ENCODE measurements around the gene CHKA. TPM values are rescaled to one million over a fixed set of nuclear protein-coding genes. Genes with fewer than 3 reads are reported as not detected.
A peak's percentile ranks its signal among the peaks of the same experiment; 100 is the strongest.

CHKA gene
- total and polyA plus RNA-seq, 2 experiments from 2014 or later, result 37.1 to 94.4 TPM

- peaks cover 12% of the 10 kb centered on the region for H3K4me1 ChIP-seq (ENCODE audit: insufficient read depth)
- H3K27ac ChIP-seq (ENCODE audit: low read depth), result no peak overlapping the region
- no peaks in the 10 kb centered on the region for H3K9me2 ChIP-seq (ENCODE audit: insufficient read depth)
- no peaks in the 10 kb centered on the region for H3K27me3 ChIP-seq (ENCODE audit: insufficient read depth)
- no peaks in the 10 kb centered on the region for H4K20me1 ChIP-seq (replicated peaks; ENCODE audit: insufficient read depth)
- peaks cover 8% of the 10 kb centered on the region for H3K27me3 Mint-ChIP-seq (ENCODE audit: insufficient read depth, low read depth, poor library complexity)
- 0 out of 2 replicates have a peak, but pooled peaks cover 4% of the 10 kb centered on the region for H3F3A ChIP-seq (replicated peaks; ENCODE audit: low read depth)
- no peaks in the 10 kb centered on the region for H3K9me3 Mint-ChIP-seq
- H3K4me3 ChIP-seq, result no peak overlapping the region
- no peaks in the 10 kb centered on the region for H3K79me2 ChIP-seq (replicated peaks; ENCODE audit: insufficient read depth)
- no peak overlapping the region for H2AFZ ChIP-seq
- TF ChIP-seq NANOG (IDR thresholded peaks at IDR 0.05; ENCODE audit: borderline replicate concordance), result no peak
- H3K4me1 Mint-ChIP-seq, result peaks cover 26% of the 10 kb centered on the region
- ATAC-seq (no peak), DNase-seq (ENCODE audit: low spot score) (no peak)
- no peak overlapping the region for H3K4me3 Mint-ChIP-seq
- no peaks in the 10 kb centered on the region for H3K36me3 Mint-ChIP-seq (ENCODE audit: low read depth)
- H3K27ac Mint-ChIP-seq, result no peak overlapping the region
- no peaks in the 10 kb centered on the region for H3K36me3 ChIP-seq (ENCODE audit: insufficient read depth)
- H3K4me2 ChIP-seq, result no peak overlapping the region
These were observed 108.9 kb downstream of the CHKA start for GRCh38 chr11:68012044-68012842.

GRCh38 chr11:68011051-68011943 is 109.9 kb downstream of the CHKA start:
- H4K20me1 ChIP-seq (replicated peaks; ENCODE audit: insufficient read depth), result no peaks in the 10 kb centered on the region
- no peak overlapping the region for H3K4me2 ChIP-seq
- H3K27ac ChIP-seq (ENCODE audit: low read depth), result no peak overlapping the region
- no peaks in the 10 kb centered on the region for H3K9me2 ChIP-seq (ENCODE audit: insufficient read depth)
- TF ChIP-seq NANOG (IDR thresholded peaks at IDR 0.05; ENCODE audit: borderline replicate concordance) (no peak), STAT1 (IDR thresholded peaks at IDR 0.05; ENCODE audit: unreplicated experiment) (no peak), POLR2AphosphoS5 (IDR thresholded peaks at IDR 0.05; ENCODE audit: low read depth) (no peak), ZNF331 (CRISPR knock-in tag; IDR thresholded peaks at IDR 0.05; ENCODE audit: low read depth) (no peak), ZNF114 (CRISPR knock-in tag; IDR thresholded peaks at IDR 0.05) (no peak), CTCF (conservative IDR thresholded peaks at IDR 0.05; ENCODE audit: low read depth in 2 of 2) (no peak)
- no peaks in the 10 kb centered on the region for H3K79me2 ChIP-seq (replicated peaks; ENCODE audit: insufficient read depth)
- ATAC-seq (no peak), DNase-seq (ENCODE audit: low spot score) (no peak)
- H3K27me3 ChIP-seq (ENCODE audit: insufficient read depth), result no peaks in the 10 kb centered on the region
- no peak overlapping the region for H3K4me3 ChIP-seq
- H3K36me3 ChIP-seq (ENCODE audit: insufficient read depth), result no peaks in the 10 kb centered on the region
- no peaks in the 10 kb centered on the region for H3K36me3 Mint-ChIP-seq (ENCODE audit: low read depth)
- peaks cover 12% of the 10 kb centered on the region for H3K4me1 ChIP-seq (ENCODE audit: insufficient read depth)
- H3F3A ChIP-seq (replicated peaks; ENCODE audit: low read depth), result 0 out of 2 replicates have a peak, but pooled peaks cover 4% of the 10 kb centered on the region
- no peak overlapping the region for H3K4me3 Mint-ChIP-seq
- H3K4me1 Mint-ChIP-seq, result peaks cover 23% of the 10 kb centered on the region
- H3K27ac Mint-ChIP-seq, result no peak overlapping the region
- no peaks in the 10 kb centered on the region for H3K9me3 Mint-ChIP-seq
- H3K27me3 Mint-ChIP-seq (ENCODE audit: insufficient read depth, low read depth, poor library complexity), result peaks cover 7% of the 10 kb centered on the region
- peak overlapping the region; percentile 63; the same call in 1 of the 2 replicates for H2AFZ ChIP-seq
